HG02885 (cell line): Measurements from ENCODE around the gene SEPTIN3.
"Not testable (repeated sequence)": the region's sequence is repeated elsewhere in the genome, so short reads cannot be mapped to it uniquely, and the experiment has no call there.

Experiments
- ATAC-seq: cut with Tn5 transposase; IDR thresholded peaks from one replicate; pipeline ENCODE4 v1.9.1; 2021; ENCODE audit warnings: mild to moderate bottlenecking; ENCODE audit not compliant: unreplicated experiment, poor library complexity

The SEPTIN3 gene

DNA sequence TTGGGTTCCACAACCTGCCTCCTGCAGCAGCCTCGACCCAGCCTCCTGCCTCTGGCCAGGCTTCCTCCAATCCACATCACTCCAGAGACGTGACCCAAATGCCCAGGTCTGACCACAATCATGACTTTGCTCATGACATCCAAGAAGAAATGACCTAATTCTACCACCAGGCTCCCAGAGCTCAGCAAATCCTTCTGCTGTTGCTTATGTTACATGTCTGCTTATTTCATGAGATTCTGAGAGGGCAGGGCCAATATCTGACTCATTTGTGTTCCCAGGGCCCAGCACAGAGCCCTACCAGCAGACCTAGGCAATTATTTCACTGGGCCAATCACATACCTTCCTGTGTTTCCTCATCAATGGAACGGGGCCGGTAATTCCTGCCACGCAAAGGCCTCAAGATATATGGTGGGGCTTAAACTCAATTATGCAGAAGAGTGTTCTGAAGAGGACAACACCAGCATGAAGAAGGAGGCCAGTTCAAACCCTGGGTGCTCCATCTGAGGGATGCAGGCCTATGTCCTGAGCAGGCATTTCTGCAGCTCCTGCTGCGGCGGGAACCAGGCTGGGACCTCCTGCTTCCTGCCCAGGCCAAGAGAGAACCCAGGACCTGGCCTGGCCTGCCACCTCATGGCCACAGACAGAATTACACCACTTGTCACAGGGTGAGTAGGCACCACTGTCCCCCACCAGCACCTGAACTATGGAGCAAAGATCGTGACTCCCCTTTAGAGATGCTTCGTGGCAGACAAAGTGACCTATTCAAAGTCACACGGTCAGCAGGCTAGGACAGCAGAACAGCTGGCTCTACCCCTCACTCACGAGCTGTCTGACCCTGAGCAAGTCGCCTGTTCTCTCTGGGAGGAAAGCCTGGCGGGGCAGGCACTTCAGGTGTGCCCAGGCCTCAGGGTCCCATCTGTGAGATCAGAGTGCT lies 28.1 kb upstream of the SEPTIN3 start:
- peak; percentile 47 for ATAC-seq

GRCh38 chr22:41943661-41944209 lies 25.5 kb upstream of the SEPTIN3 start:
- ATAC-seq: no peak

DNA sequence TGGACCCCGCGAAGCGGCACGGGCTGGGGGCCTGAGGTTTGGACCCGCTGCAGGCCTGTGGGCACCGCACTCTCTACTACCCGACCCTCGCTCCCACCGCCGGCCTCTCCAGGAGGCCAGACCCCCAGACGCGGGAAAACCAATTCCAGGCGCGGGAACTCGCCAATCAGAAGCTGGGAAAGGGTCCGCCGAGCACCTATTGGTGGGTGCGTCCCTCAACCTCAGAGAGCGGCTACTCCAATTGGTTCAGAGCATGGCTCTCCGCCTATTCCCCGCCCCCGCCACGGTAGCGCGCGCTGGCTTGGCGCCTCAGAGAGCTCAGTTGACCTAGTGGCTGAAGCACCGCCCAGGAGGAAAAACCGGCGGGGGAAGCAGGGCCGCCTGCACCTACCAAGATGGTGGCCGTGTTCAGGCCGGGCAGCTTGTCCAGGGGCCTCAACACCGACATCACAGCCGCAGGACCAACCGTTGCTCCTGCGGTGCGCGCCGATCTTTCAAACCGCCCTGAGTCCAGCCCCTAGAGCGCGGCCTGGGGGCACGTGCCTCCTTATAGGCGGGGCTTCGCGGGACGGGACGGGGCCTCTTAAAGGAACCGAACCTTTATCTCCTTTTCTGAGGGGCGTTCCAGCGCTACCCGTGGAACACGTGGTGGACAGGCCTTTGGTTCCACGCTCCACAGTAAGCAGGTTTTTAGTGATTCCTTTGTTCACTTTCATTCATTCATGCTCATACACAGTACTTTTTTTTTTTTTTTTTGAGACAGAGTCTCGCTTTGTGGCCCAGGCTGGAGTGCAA lies 22.4 kb upstream of the SEPTIN3 start, which contains the start of gene CENPM:
Gene CENPM (minus strand): TSS at position 524 of the 795 bp plus-strand sequence. CDS start 76 bp downstream, at position 448.
- peak; percentile 85 for ATAC-seq

DNA sequence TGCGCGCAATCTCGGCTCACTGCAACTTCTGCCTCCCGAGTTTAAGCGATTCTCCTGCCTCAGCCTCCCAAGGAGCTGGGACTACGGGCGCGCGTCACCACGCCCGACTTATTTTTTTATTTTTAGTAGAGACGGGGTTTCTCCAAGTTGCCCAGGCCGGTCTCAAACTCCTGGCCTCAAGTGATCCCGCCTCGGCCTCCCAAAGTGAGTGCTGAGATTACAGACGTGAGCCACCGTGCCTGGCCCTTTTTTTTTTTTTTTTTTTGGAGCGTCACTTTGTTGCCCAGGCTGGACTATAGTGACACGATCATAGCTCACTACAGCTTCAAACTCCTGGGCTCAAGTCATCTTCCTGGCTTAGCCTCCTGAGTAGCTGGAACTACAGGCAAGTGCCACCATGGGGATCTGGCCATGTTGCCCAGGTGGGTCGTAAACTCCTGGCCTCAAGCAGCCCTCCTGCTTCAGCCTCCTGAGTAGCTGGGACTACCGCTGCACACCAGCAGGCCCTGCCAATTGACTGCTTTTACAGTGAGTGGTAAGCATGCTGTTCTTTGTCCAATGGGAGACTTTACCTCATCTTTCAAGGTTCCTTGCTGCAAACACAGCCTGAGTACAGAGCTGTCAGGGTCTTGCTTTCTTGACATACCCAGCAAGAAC lies 21.7 kb upstream of the SEPTIN3 start:
- ATAC-seq: no peak

GRCh38 chr22:41948142-41948541 lies 21.1 kb upstream of the SEPTIN3 start:
- ATAC-seq: no peak

DNA sequence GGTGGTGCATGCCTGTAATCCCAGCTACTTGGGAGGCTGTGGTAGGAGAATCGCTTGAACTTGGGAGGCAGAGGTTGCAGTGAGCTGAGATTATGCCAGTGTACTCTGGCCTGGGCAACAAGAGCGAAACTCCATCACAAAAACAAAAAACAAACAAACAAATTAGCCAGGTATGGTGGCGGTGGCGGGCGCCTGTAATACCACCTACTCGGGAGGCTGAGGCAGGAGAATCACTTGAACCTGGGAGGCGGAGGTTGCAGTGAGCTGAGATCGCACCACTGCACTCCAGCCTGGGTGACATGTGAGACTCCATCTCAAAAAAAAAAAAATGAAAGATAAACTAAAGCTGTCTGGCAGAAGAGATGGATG lies 20.3 kb upstream of the SEPTIN3 start:
- ATAC-seq: not testable (repeated sequence)

GRCh38 chr22:41949297-41949965 lies 19.8 kb upstream of the SEPTIN3 start:
- ATAC-seq: no peak

DNA sequence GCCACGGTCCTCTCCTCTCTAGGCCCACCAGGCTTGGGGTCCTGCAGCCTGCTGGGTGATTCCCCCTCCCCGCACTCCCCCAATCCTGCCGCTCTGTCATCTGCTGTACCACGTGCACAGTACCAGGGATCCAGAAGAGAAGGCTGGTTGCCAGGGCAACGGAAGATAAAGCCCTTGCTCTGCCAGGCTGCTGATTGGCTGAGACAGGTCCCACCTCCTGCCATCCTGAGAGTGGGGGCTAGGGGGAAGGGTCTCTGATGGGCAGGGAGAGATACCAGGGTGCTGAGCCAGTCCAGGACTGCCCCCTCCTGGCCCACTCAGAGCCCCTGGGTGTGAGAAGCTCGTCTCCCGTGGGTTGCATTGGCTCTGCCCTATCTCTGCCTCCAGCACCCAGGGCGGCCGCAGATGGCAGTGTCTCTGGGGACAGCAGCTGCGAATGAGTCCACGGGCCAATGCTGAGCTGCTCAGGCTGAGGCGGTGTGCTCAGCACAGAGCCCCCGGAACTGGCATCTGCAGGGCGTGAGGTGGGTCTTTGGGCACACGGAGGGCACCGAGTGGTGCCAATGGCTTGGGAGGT lies 17.3 kb upstream of the SEPTIN3 start, which contains the start of gene SMIM45:
Gene SMIM45 (plus strand): TSS at position 253 of the 577 bp plus-strand sequence.
- ATAC-seq: no peak

DNA sequence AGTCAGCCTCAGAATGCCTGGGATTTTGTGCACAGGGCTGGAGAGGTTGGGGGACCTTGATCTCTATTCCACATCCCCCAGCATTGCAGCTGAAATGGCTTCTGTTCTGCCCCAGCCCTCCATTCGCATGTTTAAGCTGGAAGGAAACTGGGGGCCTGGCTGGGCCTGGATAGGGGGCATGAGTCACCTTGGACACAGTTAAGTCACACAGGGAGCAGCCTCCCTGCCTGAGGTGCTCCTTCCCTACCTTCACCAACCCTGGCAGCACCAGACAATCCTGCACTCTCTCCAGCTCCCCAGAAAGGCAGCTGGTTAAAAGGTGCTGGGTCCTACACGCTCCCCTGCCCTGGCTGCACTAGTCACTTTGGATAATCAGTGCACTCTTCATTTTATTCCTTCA lies 16.5 kb upstream of the SEPTIN3 start:
- no peak for ATAC-seq

DNA sequence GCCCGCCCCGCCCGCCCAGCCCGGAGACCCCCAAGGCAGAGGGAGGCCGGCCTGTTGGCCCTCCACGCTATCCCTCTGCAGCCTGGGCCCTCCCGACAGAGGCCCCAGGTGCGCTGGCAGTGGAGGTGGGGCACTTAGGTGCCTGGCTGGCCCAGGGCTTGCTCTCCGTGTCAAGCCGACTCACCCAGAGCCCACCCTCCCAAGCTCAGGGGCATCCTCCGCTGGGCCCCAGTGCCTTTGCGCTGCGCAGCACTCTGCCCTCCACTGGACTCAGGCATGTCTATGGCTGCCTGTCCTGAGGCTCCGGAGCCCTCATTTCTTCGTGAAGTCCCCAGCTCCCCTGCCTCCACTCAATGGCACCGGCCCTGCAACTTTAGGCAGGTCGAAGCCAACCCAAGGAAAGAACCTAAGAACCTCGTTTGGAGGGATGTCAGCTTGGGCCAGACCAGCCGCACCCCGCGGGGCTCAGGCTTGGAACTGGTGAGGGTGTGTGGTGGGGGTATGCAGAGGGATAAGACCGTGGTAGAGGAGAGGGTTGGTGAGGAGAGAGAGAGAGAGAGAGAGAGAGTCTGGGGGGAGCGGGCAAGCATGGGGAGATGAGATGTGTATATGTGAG lies 11.2 kb upstream of the SEPTIN3 start:
- ATAC-seq: no peak

- ATAC-seq: no peak
Measured at GRCh38 chr22:41963453-41964111, 5.7 kb upstream of the SEPTIN3 start.

GRCh38 chr22:41964112-41964491 lies 5.1 kb upstream of the SEPTIN3 start:
- ATAC-seq: no peak

- ATAC-seq: no peak
Measured at GRCh38 chr22:41966225-41966606, 3.0 kb upstream of the SEPTIN3 start.

GRCh38 chr22:41966607-41967240 lies 2.5 kb upstream of the SEPTIN3 start:
- no peak for ATAC-seq

DNA sequence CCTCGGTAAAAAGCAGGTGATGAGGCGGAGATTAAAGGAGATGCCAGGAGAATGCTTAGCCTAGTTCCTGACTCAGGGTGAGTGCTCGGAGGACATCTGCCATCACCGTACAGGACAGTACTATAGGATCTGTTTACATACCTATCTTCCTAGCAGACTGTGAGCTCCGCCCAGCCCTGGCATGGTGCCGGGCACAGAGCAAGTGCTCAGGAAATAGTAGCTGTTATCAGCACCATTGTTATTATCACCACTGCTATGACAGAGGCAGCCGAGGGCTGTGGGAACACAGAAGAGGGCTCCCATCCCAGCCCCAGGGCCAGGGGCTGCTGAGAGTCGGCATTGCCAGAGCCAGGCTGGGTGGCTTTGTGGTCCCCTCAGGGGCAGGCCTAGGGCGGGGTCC lies 642 bp upstream of the SEPTIN3 start:
- no peak for ATAC-seq

GRCh38 chr22:41970601-41971000 lies 1.4 kb downstream of the SEPTIN3 start:
- no peak for ATAC-seq

GRCh38 chr22:41971431-41971830 lies 2.2 kb downstream of the SEPTIN3 start:
- no peak for ATAC-seq

DNA sequence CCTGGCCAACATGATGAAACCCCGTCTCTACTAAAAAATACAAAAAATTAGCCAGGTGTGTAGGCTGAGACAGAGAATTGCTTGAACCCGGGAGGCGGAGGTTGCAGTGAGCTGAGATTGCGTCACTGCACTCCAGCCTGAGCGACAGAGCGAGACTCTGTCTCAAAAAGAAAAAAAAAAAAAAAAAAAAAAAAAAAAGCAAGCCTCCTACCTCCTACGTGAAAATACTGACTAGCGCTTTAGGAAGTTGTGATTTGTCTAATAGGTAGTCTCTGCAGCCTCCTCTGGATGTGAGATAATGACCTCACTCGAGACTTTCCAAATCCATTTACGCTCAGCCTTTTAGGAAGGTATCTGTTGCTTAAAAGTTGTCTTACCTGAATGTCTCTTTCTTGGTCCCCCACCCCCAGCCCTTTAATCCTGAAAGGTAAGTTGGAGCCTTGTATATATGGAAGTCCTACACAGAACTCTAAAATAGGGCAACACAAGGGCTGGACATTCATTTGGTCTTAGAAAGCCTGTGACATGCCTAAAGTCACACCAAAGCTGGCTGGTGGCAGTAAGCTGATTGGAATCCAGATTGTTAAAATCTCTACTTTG lies 5.5 kb downstream of the SEPTIN3 start:
- no peak for ATAC-seq
